Keratinocyte (primary cell): ENCODE results near the gene LARGE1. TPM values are rescaled to one million over a fixed set of nuclear protein-coding genes. Genes with fewer than 3 reads are reported as not detected.

Source experiments
- DNase-seq: peaks from one replicate; pipeline ENCODE4 v3.0.0-alpha.2; 2011; ENCODE audit warnings: low read depth, missing footprints, low spot score
- FAIRE-seq: peaks from 2 replicates; lab custom pipeline; 2011; peaks lifted over from hg19 to GRCh38; lab: Jason Lieb, UNC
- H2AFZ ChIP-seq: 2 replicates; pipeline ENCODE4 v1.6.0; 2012; ENCODE audit warnings: low read length, control low read depth, inconsistent platforms; ENCODE audit not compliant: control insufficient read depth
- H3K27ac ChIP-seq: 2 replicates; pipeline ENCODE4 v1.5.1; 2011; ENCODE audit warnings: low read length; ENCODE audit not compliant: control insufficient read depth, insufficient read depth
- H3K27me3 ChIP-seq: 3 replicates; pipeline ENCODE4 v1.6.0; 2011; ENCODE audit warnings: low read length; ENCODE audit not compliant: control insufficient read depth, insufficient read depth; ENCODE audit errors: extremely low read depth
- H3K36me3 ChIP-seq, 2 experiments: 2 replicates in 1 of 2; 3 replicates in 1 of 2; pipeline ENCODE4 v1.5.1; 2011; ENCODE audit warnings: low read length in 2 of 2, mild to moderate bottlenecking in 1 of 2; ENCODE audit not compliant: control insufficient read depth in 2 of 2, insufficient read depth in 2 of 2; ENCODE audit errors: extremely low read depth in 1 of 2
- H3K4me1 ChIP-seq: 3 replicates; pipeline ENCODE4 v1.5.1; 2011; ENCODE audit warnings: low read length; ENCODE audit not compliant: control insufficient read depth, insufficient read depth; ENCODE audit errors: extremely low read depth
- H3K4me2 ChIP-seq: 3 replicates; pipeline ENCODE4 v1.6.0; 2011; ENCODE audit warnings: low read depth, low read length; ENCODE audit not compliant: control insufficient read depth, insufficient read depth; ENCODE audit errors: extremely low read depth
- H3K4me3 ChIP-seq, 3 experiments: fragments of 200-600 bp in 1 of 3; sonication (generic) in 1 of 3; 2 replicates in 2 of 3; 3 replicates in 1 of 3; pipeline ENCODE4 v1.5.1; 2011 to 2016; ENCODE audit warnings: low read length in 3 of 3, mild to moderate bottlenecking in 3 of 3, control low read depth in 2 of 3, inconsistent platforms in 1 of 3, low read depth in 1 of 3, mixed read lengths in 1 of 3, mixed run types in 1 of 3, moderate library complexity in 1 of 3; ENCODE audit not compliant: control insufficient read depth in 2 of 3, insufficient read depth in 2 of 3; ENCODE audit errors: extremely low read depth in 1 of 3
- H3K79me2 ChIP-seq: 2 replicates; pipeline ENCODE4 v1.6.0; 2012; ENCODE audit warnings: low read length; ENCODE audit not compliant: control insufficient read depth, insufficient read depth
- H3K9ac ChIP-seq: 3 replicates; pipeline ENCODE4 v1.6.0; 2011; ENCODE audit warnings: low read length; ENCODE audit not compliant: control insufficient read depth, insufficient read depth; ENCODE audit errors: extremely low read depth
- H3K9me1 ChIP-seq: 3 replicates; pipeline ENCODE4 v1.6.0; 2011; ENCODE audit warnings: low read length; ENCODE audit not compliant: control insufficient read depth, insufficient read depth; ENCODE audit errors: extremely low read depth
- H3K9me3 ChIP-seq: 2 replicates; pipeline ENCODE4 v1.5.1; 2012; ENCODE audit warnings: low read depth, low read length; ENCODE audit not compliant: control insufficient read depth
- H4K20me1 ChIP-seq: 3 replicates; pipeline ENCODE4 v1.6.0; 2011; ENCODE audit warnings: low read length; ENCODE audit not compliant: control insufficient read depth, insufficient read depth; ENCODE audit errors: extremely low read depth
- EZH2 ChIP-seq: IDR thresholded peaks from one replicate; pipeline ENCODE4 v1.6.1; 2012; ENCODE audit warnings: inconsistent platforms, mild to moderate bottlenecking, low read length, moderate library complexity
- dilution Hi-C: fragments of 300-500 bp; cut with MboI; formaldehyde crosslinking; loops from one replicate; pipeline ENCODE4 v1.7.0; 2020; ENCODE audit warnings: low sequenced_read_pairs; ENCODE audit not compliant: extremely low pct_ligation_motif_present
- polyA plus RNA-seq, 5 experiments: library from polyadenylated mRNA; depleted of rRNA in 3 of 5; stranded (reverse) in 3 of 5; stranded (forward) in 1 of 5; unstranded in 1 of 5; fragments of >200 nt; gene quantifications; 1 replicate in 1 of 5; 2 replicates in 3 of 5; 3 replicates in 1 of 5; pipeline versions ENCODE4 v1.2.1 to v1.2.3, GENCODE V29; 2011 to 2012; ENCODE audit warnings: missing spikeins in 2 of 5, low read depth in 1 of 5, low replicate concordance in 1 of 5
- TF ChIP-seq, protein P1 (sequence below), 3 experiments: IDR thresholded peaks in 1 of 3; conservative IDR thresholded peaks in 1 of 3; optimal IDR thresholded peaks in 1 of 3; 2 replicates in 2 of 3; 3 replicates in 1 of 3; pipeline versions ENCODE3 to v1.5.1; 2011; ENCODE audit warnings: low read length in 3 of 3, mild to moderate bottlenecking in 3 of 3, moderate library complexity in 2 of 3, control low read depth in 1 of 3, inconsistent platforms in 1 of 3; ENCODE audit not compliant: insufficient read depth in 2 of 3; ENCODE audit errors: extremely low read depth in 1 of 3

LARGE1 gene
- polyA plus RNA-seq, 1 donor (not counting 4 experiments of a cell fraction or from before 2014, with no cell fraction given), result 4.5 TPM

DNA sequence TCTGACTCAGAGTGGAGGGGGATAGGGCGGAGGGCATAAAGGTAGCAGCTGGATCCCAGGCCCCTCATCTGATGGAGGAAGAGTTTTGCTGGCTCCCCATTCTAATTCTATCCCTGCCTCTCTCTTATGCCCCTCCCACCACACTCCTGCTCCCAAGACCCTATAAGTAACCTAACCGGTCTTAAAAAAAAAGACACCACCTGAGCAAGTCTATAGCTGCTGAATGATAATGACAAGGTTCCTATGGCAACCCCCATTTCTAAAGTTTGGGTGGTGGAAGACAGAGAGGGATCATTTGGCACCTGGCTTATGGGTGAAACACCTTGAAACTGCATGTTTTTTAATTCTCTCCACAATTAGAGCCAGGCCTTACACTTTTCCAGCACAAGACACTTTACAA is 69.6 kb downstream of the LARGE1 start:
- dilution Hi-C loops, result no loop called here
- no peaks in the 10 kb centered on the region for H3K36me3 ChIP-seq
- no peak overlapping the region for H3K4me2 ChIP-seq
- H3K4me3 ChIP-seq, result no peak overlapping the region
- H3K79me2 ChIP-seq, result no peaks in the 10 kb centered on the region
- no peak overlapping the region for H3K27ac ChIP-seq
- peaks cover 17% of the 10 kb centered on the region for H3K4me1 ChIP-seq
- H3K27me3 ChIP-seq, result no peaks in the 10 kb centered on the region
- DNase-seq (no peak), FAIRE-seq (no peak)
- no peaks in the 10 kb centered on the region for H4K20me1 ChIP-seq
- no peaks in the 10 kb centered on the region for H3K9me3 ChIP-seq
- TF ChIP-seq, protein P1, sequence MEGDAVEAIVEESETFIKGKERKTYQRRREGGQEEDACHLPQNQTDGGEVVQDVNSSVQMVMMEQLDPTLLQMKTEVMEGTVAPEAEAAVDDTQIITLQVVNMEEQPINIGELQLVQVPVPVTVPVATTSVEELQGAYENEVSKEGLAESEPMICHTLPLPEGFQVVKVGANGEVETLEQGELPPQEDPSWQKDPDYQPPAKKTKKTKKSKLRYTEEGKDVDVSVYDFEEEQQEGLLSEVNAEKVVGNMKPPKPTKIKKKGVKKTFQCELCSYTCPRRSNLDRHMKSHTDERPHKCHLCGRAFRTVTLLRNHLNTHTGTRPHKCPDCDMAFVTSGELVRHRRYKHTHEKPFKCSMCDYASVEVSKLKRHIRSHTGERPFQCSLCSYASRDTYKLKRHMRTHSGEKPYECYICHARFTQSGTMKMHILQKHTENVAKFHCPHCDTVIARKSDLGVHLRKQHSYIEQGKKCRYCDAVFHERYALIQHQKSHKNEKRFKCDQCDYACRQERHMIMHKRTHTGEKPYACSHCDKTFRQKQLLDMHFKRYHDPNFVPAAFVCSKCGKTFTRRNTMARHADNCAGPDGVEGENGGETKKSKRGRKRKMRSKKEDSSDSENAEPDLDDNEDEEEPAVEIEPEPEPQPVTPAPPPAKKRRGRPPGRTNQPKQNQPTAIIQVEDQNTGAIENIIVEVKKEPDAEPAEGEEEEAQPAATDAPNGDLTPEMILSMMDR (optimal IDR thresholded peaks at IDR 0.05 in 1 of 3, IDR thresholded peaks at IDR 0.05 in 1 of 3, conservative IDR thresholded peaks at IDR 0.05 in 1 of 3; ENCODE audit: extremely low read depth in 1 of 3, insufficient read depth in 2 of 3, low read length in 3 of 3), result no peak
- no peak for TF ChIP-seq EZH2
- no peaks in the 10 kb centered on the region for H3K9me1 ChIP-seq
- H3K9ac ChIP-seq, result no peak overlapping the region
- H2AFZ ChIP-seq, result no peak overlapping the region

DNA sequence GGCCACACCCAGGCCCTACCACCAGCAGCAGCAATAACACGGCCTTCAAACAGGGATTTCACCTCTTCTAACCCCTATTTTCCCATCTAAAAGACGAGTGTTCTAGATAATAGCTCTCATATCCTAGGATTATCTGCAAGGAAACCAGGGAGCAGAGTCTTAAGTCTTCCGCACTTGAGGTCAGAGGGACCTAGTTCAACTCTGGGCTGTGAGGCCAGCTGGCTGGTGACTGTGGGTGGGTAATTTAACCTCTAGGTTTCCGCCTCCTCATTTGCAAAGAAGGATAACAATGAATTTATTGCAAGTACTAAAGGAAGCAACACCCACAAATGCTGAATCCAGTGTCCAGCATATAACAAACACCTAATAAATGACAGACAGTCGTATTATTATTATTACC is 70.1 kb downstream of the LARGE1 start:
- no peak for FAIRE-seq

More for the DNA sequence above, 70.1 kb downstream of the LARGE1 start:
- no peak overlapping the region for H3K27ac ChIP-seq
- H3K79me2 ChIP-seq, result no peaks in the 10 kb centered on the region
- H3K36me3 ChIP-seq, result no peaks in the 10 kb centered on the region
- no peak for TF ChIP-seq EZH2
- TF ChIP-seq, protein P1 (optimal IDR thresholded peaks at IDR 0.05 in 1 of 3, IDR thresholded peaks at IDR 0.05 in 1 of 3, conservative IDR thresholded peaks at IDR 0.05 in 1 of 3; ENCODE audit: extremely low read depth in 1 of 3, insufficient read depth in 2 of 3, low read length in 3 of 3), result no peak
- H3K4me2 ChIP-seq, result no peak overlapping the region
- H3K4me1 ChIP-seq, result peaks cover 17% of the 10 kb centered on the region
- no peak overlapping the region for H2AFZ ChIP-seq
- dilution Hi-C loops, result no loop called here
- no peaks in the 10 kb centered on the region for H4K20me1 ChIP-seq
- H3K9ac ChIP-seq, result no peak overlapping the region
- H3K27me3 ChIP-seq, result no peaks in the 10 kb centered on the region
- H3K9me1 ChIP-seq, result no peaks in the 10 kb centered on the region
- no peaks in the 10 kb centered on the region for H3K9me3 ChIP-seq
- no peak for DNase-seq
- H3K4me3 ChIP-seq, result no peak overlapping the region
